Thoracic aorta (tissue), 2 donors: Measurements from ENCODE around the gene PPP1R14B. TPM values are rescaled to one million over a fixed set of nuclear protein-coding genes. Genes with fewer than 3 reads are reported as not detected.

Source experiments
- ATAC-seq: fragments of 150-250 bp; one replicate; pipeline ENCODE4 v1.8.0; 2017; ENCODE audit warnings: low read depth; ENCODE audit not compliant: insufficient number of reproducible peaks, low FRiP score
- DNase-seq: peaks from one replicate; pipeline ENCODE4 v3.0.0-alpha.2; 2020; ENCODE audit warnings: low spot score
- H3K27ac ChIP-seq, 2 donors: fragments of 200-600 bp; sonication (generic); 1 replicate in 1 of 2; 2 replicates in 1 of 2; pipeline ENCODE4 v1.5.1; 2016; ENCODE audit warnings: mild to moderate bottlenecking in 2 of 2, moderate library complexity in 2 of 2
- H3K27me3 ChIP-seq: fragments of 200-600 bp; sonication (generic); replicated peaks from 2 replicates; pipeline ENCODE4 v1.6.0; 2016; ENCODE audit warnings: mild to moderate bottlenecking; ENCODE audit not compliant: insufficient read depth
- H3K36me3 ChIP-seq: fragments of 200-600 bp; sonication (generic); one replicate; pipeline ENCODE4 v1.5.1; 2016
- H3K4me1 ChIP-seq, 2 donors: fragments of 200-600 bp; sonication (generic); 1 replicate in 1 of 2; 2 replicates in 1 of 2; pipeline versions ENCODE4 v1.5.1 to v1.6.0; 2016; ENCODE audit warnings: low read depth in 2 of 2, mild to moderate bottlenecking in 1 of 2; ENCODE audit not compliant: control insufficient read depth in 1 of 2
- H3K4me3 ChIP-seq: fragments of 200-600 bp; sonication (generic); 2 replicates; pipeline ENCODE4 v1.5.1; 2016; ENCODE audit warnings: mild to moderate bottlenecking
- H3K9me3 ChIP-seq: fragments of 200-600 bp; sonication (generic); 2 replicates; pipeline ENCODE4 v1.5.1; 2016
- CTCF ChIP-seq: fragments of 200-600 bp; sonication (generic); IDR thresholded peaks from one replicate; pipeline ENCODE4 v1.5.1; 2019; ENCODE audit warnings: antibody characterized with exemption
- total RNA-seq, 2 donors: library from RNA; depleted of rRNA; stranded (reverse); fragments of >200 nt; gene quantifications; one replicate each; pipeline versions ENCODE4 v1.1.0 to v1.2.3, GENCODE V29; 2016

The PPP1R14B gene
- total RNA-seq, 2 donors from 2014 or later: 75.3 to 122 TPM

- ATAC-seq: no peak
- Histone ChIP-seq H3K27me3 (no peaks in the 10 kb centered on the region), H3K4me3 (no peak overlapping the region), H3K9me3 (no peaks in the 10 kb centered on the region), H3K36me3 (peaks cover 31% of the 10 kb centered on the region), H3K27ac (no peak overlapping the region), H3K4me1 (peaks cover 0 to 6% of the 10 kb centered on the region in 2 donors)
- no peak for TF ChIP-seq CTCF
- DNase-seq: no peak
These were observed 30.1 kb upstream of the PPP1R14B start for GRCh38 chr11:64276653-64277431.

GRCh38 chr11:64275841-64276240 is 29.1 kb upstream of the PPP1R14B start:
- TF ChIP-seq CTCF: no peak
- DNase-seq (no peak), ATAC-seq (no peak)
- no peaks in the 10 kb centered on the region for H3K9me3 ChIP-seq
- H3K27ac ChIP-seq: no peak overlapping the region
- H3K36me3 ChIP-seq: peaks cover 25% of the 10 kb centered on the region
- peaks cover 0 to 10% of the 10 kb centered on the region in 2 donors for H3K4me1 ChIP-seq
- no peaks in the 10 kb centered on the region for H3K27me3 ChIP-seq
- H3K4me3 ChIP-seq: no peak overlapping the region

GRCh38 chr11:64275031-64275800 is 28.5 kb upstream of the PPP1R14B start:
- no peak for DNase-seq
- ATAC-seq: no peak
- Histone ChIP-seq H3K27ac (no peak overlapping the region), H3K9me3 (no peaks in the 10 kb centered on the region), H3K4me3 (no peak overlapping the region), H3K27me3 (no peaks in the 10 kb centered on the region), H3K4me1 (peaks cover 0 to 10% of the 10 kb centered on the region in 2 donors), H3K36me3 (peaks cover 25% of the 10 kb centered on the region)
- no peak for TF ChIP-seq CTCF

- Histone ChIP-seq H3K36me3 (peaks cover 15% of the 10 kb centered on the region), H3K4me3 (peak overlapping the region; percentile 76), H3K4me1 (peaks cover 10 to 28% of the 10 kb centered on the region in 2 donors), H3K27ac (peak overlapping the region; percentile 80 to 95), H3K9me3 (no peaks in the 10 kb centered on the region), H3K27me3 (no peaks in the 10 kb centered on the region)
- ATAC-seq (peak; percentile 92), DNase-seq (peak; percentile 93)
- no peak for TF ChIP-seq CTCF
These were observed 22.9 kb upstream of the PPP1R14B start for GRCh38 chr11:64269540-64270220.
